Stomach (tissue), 9 donors: ENCODE results near the gene TIGAR. TPM values are rescaled to one million over a fixed set of nuclear protein-coding genes. Genes with fewer than 3 reads are reported as not detected.

ENCODE experiments used
- DNase-seq, 2 donors: peaks; one replicate each; pipeline versions ENCODE4 v3.0.0 to v3.0.0-alpha.2; 2013 to 2019
- H3K27ac ChIP-seq, 5 donors: fragments of 200-600 bp in 4 of 5; sonication (generic) in 4 of 5; one replicate each; pipeline ENCODE4 v1.5.1; 2013 to 2019; ENCODE audit warnings: mild to moderate bottlenecking in 1 of 5, moderate library complexity in 1 of 5
- H3K27me3 ChIP-seq, 3 donors: fragments of 200-600 bp; sonication (generic); one replicate each; pipeline ENCODE4 v1.5.1; 2017 to 2019; ENCODE audit warnings: mixed run types in 1 of 3
- H3K36me3 ChIP-seq, 4 donors: fragments of 200-600 bp; sonication (generic); 1 replicate in 3 of 4; 2 replicates in 1 of 4; pipeline ENCODE4 v1.5.1; 2016 to 2019
- H3K4me1 ChIP-seq, 4 donors: fragments of 200-600 bp; sonication (generic); one replicate each; pipeline ENCODE4 v1.5.1; 2016 to 2019
- H3K4me3 ChIP-seq, 4 donors: fragments of 200-600 bp; sonication (generic) in 3 of 4; one replicate each; pipeline ENCODE4 v1.5.1; 2016 to 2019; ENCODE audit warnings: mild to moderate bottlenecking in 1 of 4
- H3K9me3 ChIP-seq, 4 donors: fragments of 200-600 bp; sonication (generic); one replicate each; pipeline ENCODE4 v1.5.1; 2016 to 2019
- CTCF ChIP-seq, 7 experiments: fragments of 450-650 bp in 4 of 7; fragments of 200-600 bp in 3 of 7; sonication (generic) in 3 of 7; IDR thresholded peaks; one replicate each; pipeline ENCODE4 v1.5.1; 2016 to 2019; ENCODE audit warnings: antibody characterized with exemption in 7 of 7, control low read depth in 2 of 7, mild to moderate bottlenecking in 1 of 7
- EP300 ChIP-seq: sonication (generic); formaldehyde crosslinking; IDR thresholded peaks from one replicate; pipeline ENCODE4 v1.6.1; 2017; ENCODE audit warnings: antibody characterized with exemption
- POLR2A ChIP-seq, 4 donors: fragments of 450-650 bp; IDR thresholded peaks; one replicate each; pipeline ENCODE4 v1.6.1; 2016; ENCODE audit warnings: antibody characterized with exemption in 4 of 4, control low read depth in 2 of 4, mild to moderate bottlenecking in 1 of 4, moderate library complexity in 1 of 4
- POLR2AphosphoS5 ChIP-seq, 3 donors: sonication (generic); formaldehyde crosslinking; IDR thresholded peaks; one replicate each; pipeline ENCODE4 v1.6.1; 2016; ENCODE audit warnings: antibody characterized with exemption in 3 of 3
- whole genome bisulfite sequencing, 5 donors: extraction: QIAGEN DNeasy Blood & Tissue Kit in 3 of 5; methylation state at CpG; one replicate each; pipeline versions ENCODE4 v1.1.5 to v1.1.7; 2013 to 2018; 5-methylcytosine and 5-hydroxymethylcytosine counted together
- intact Hi-C: fragments of 100-400 bp; cut with DNase I; formaldehyde crosslinking; loops from one replicate; pipeline ENCODE4 v1.15.1; 2023; ENCODE audit warnings: low total_unique reads
- polyA plus RNA-seq, 3 donors: library from polyadenylated mRNA; stranded (reverse); fragments of 200-250 nt; gene quantifications; one replicate each; pipeline ENCODE4 v1.2.3, GENCODE V29; 2013
- total RNA-seq, 5 donors: library from RNA; depleted of rRNA; stranded (reverse); fragments of >200 nt; gene quantifications; one replicate each; pipeline versions ENCODE4 v1.1.0 to v1.2.3, GENCODE V29; 2014 to 2016
- donor health status: healthy with polysubstance abuse.
- donor health status: Bipolar disorder and iron deficiency.
- donor health status: healthy.

The TIGAR gene
- total and polyA plus RNA-seq, 8 donors, result 0.45 to 149 (median 5.5) TPM; not detected in 1

- intact Hi-C loops, result no loop called here
- WGBS, 5 donors, result 70 to 82% (median 78%) methylated on average over 4 of the region's 4 CpGs
Measured at GRCh38 chr12:4386801-4387200, 65.8 kb downstream of the TIGAR start.

GRCh38 chr12:4387607-4388006, 66.6 kb downstream of the TIGAR start:
- Histone ChIP-seq H3K27ac (no peak overlapping the region), H3K9me3 (no peaks in the 10 kb centered on the region), H3K4me1 (no peaks in the 10 kb centered on the region), H3K4me3 (no peak overlapping the region), H3K27me3 (peaks cover 0 to 15% (median 0%) of the 10 kb centered on the region in 3 donors), H3K36me3 (no peaks in the 10 kb centered on the region)
- 82 to 89% (median 86%) methylated on average over 5 of the region's 5 CpGs for WGBS, 5 donors
- DNase-seq, result no peak
- no peak for TF ChIP-seq CTCF (IDR thresholded peaks at IDR 0.05)
- intact Hi-C loops, result no loop called here

More at GRCh38 chr12:4386801-4387200, 65.8 kb downstream of the TIGAR start:
- H3K4me1 ChIP-seq, result no peaks in the 10 kb centered on the region
- H3K4me3 ChIP-seq, result no peak overlapping the region
- H3K36me3 ChIP-seq, result no peaks in the 10 kb centered on the region
- TF ChIP-seq EP300 (no peak), POLR2AphosphoS5 (IDR thresholded peaks at IDR 0.05) (no peak), CTCF (IDR thresholded peaks at IDR 0.05) (no peak), POLR2A (IDR thresholded peaks at IDR 0.05) (no peak)
- H3K9me3 ChIP-seq, result no peaks in the 10 kb centered on the region
- no peak overlapping the region for H3K27ac ChIP-seq
- DNase-seq, result peak in 1 of 2 donors; percentile 15
- peaks cover 0 to 7% (median 0%) of the 10 kb centered on the region in 3 donors for H3K27me3 ChIP-seq

DNA sequence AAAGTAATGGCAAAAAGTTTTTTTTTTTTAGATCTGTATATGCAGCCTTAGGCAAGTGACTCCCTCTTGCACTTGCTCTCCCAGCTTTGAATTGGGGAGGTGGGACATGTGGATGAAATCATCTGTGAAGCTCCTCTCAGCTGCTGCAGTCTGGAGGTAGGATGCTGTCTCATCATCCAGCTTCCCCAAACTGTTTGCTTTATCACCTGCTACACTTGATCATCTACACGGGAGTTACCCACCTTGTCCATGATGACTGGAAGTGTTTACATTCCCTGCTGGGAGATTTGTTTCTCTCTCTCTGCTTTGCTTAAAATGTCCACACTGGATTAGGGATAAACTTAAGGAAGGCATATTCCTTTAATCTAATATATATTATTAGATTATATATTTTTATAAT, 67.0 kb downstream of the TIGAR start:
- WGBS, 5 donors, result 20 to 34% (median 29%) methylated on average over 1 of the region's 1 CpG
- no peak for TF ChIP-seq POLR2A (IDR thresholded peaks at IDR 0.05)
- TF ChIP-seq POLR2AphosphoS5 (IDR thresholded peaks at IDR 0.05), result no peak
- no peak for TF ChIP-seq EP300
- TF ChIP-seq CTCF (IDR thresholded peaks at IDR 0.05), result no peak
- DNase-seq, result no peak
- Histone ChIP-seq H3K27me3 (peaks cover 0 to 19% (median 0%) of the 10 kb centered on the region in 3 donors), H3K4me3 (no peak overlapping the region), H3K4me1 (no peaks in the 10 kb centered on the region), H3K9me3 (no peaks in the 10 kb centered on the region), H3K36me3 (no peaks in the 10 kb centered on the region), H3K27ac (no peak overlapping the region)
- intact Hi-C loops, result no loop called here

GRCh38 chr12:4388662-4389061, 67.6 kb downstream of the TIGAR start:
- no peak for DNase-seq
- H3K27me3 ChIP-seq, result peaks cover 0 to 22% (median 0%) of the 10 kb centered on the region in 3 donors
- H3K4me3 ChIP-seq, result no peak overlapping the region
- H3K36me3 ChIP-seq, result no peaks in the 10 kb centered on the region
- TF ChIP-seq EP300 (no peak), CTCF (IDR thresholded peaks at IDR 0.05) (no peak), POLR2A (IDR thresholded peaks at IDR 0.05) (no peak), POLR2AphosphoS5 (IDR thresholded peaks at IDR 0.05) (no peak)
- H3K27ac ChIP-seq, result no peak overlapping the region
- H3K9me3 ChIP-seq, result no peaks in the 10 kb centered on the region
- 17 to 44% (median 36%) methylated on average over 2 of the region's 2 CpGs for WGBS, 5 donors
- intact Hi-C loops, result no loop called here
- no peaks in the 10 kb centered on the region for H3K4me1 ChIP-seq
